ENCODE data around the gene ATP10B. TPM values are rescaled to one million over a fixed set of nuclear protein-coding genes. Genes with fewer than 3 reads are reported as not detected.

Gene ATP10B
- polyA plus RNA-seq, 1 donor from 2014 or later, result 1.9 TPM

GRCh38 chr5:160547872-160548271 is 304.1 kb downstream of the ATP10B start:
- no peaks in the 10 kb centered on the region for H3K9me3 ChIP-seq (ENCODE audit: low read length)
- H2AFZ ChIP-seq (ENCODE audit: low read depth, low read length), result no peak overlapping the region
- H3K27ac ChIP-seq (ENCODE audit: low read length), result no peak overlapping the region
- H3K36me3 ChIP-seq (ENCODE audit: insufficient read depth, low read length), result no peaks in the 10 kb centered on the region
- no peaks in the 10 kb centered on the region for H3F3A ChIP-seq (ENCODE audit: insufficient read depth, low read length, poor library complexity, severe bottlenecking)
- no peak overlapping the region for H3K9ac ChIP-seq (ENCODE audit: low read length)
- no peaks in the 10 kb centered on the region for H3K79me2 ChIP-seq (replicated peaks; ENCODE audit: insufficient read depth, low read length)
- no peak overlapping the region for H3K4me2 ChIP-seq (ENCODE audit: low read length)
- no peak overlapping the region for H3K4me3 ChIP-seq (ENCODE audit: low read length)
- H4K20me1 ChIP-seq (ENCODE audit: insufficient read depth), result no peaks in the 10 kb centered on the region
- no peaks in the 10 kb centered on the region for H3K27me3 ChIP-seq (ENCODE audit: insufficient read depth, low read depth, low read length)
- TF ChIP-seq RAD21 (conservative IDR thresholded peaks at IDR 0.05) (no peak), EP300 (conservative IDR thresholded peaks at IDR 0.05; ENCODE audit: poor library complexity, severe bottlenecking) (no peak), CTCF (IDR thresholded peaks at IDR 0.05; ENCODE audit: poor library complexity, severe bottlenecking) (no peak), TAF1 (IDR thresholded peaks at IDR 0.05; ENCODE audit: low read depth) (no peak), MXI1 (conservative IDR thresholded peaks at IDR 0.05; ENCODE audit: poor library complexity, severe bottlenecking) (no peak), POLR2AphosphoS5 (IDR thresholded peaks at IDR 0.05) (no peak), EZH2 (IDR thresholded peaks at IDR 0.05; ENCODE audit: borderline replicate concordance, insufficient read depth, low read length, poor library complexity, severe bottlenecking) (no peak), SMC3 (conservative IDR thresholded peaks at IDR 0.05; ENCODE audit: poor library complexity) (no peak)
- no peaks in the 10 kb centered on the region for H3K9me2 ChIP-seq (ENCODE audit: insufficient read depth, low read length)

GRCh38 chr5:160547061-160547460 is 304.9 kb downstream of the ATP10B start:
- no peak overlapping the region for H3K4me3 ChIP-seq (ENCODE audit: low read length)
- no peak overlapping the region for H3K27ac ChIP-seq (ENCODE audit: low read length)
- no peaks in the 10 kb centered on the region for H3K9me2 ChIP-seq (ENCODE audit: insufficient read depth, low read length)
- no peak overlapping the region for H3K9ac ChIP-seq (ENCODE audit: low read length)
- no peaks in the 10 kb centered on the region for H3K79me2 ChIP-seq (replicated peaks; ENCODE audit: insufficient read depth, low read length)
- no peaks in the 10 kb centered on the region for H4K20me1 ChIP-seq (ENCODE audit: insufficient read depth)
- TF ChIP-seq MXI1 (conservative IDR thresholded peaks at IDR 0.05; ENCODE audit: poor library complexity, severe bottlenecking) (no peak), TAF1 (IDR thresholded peaks at IDR 0.05; ENCODE audit: low read depth) (no peak)
- H2AFZ ChIP-seq (ENCODE audit: low read depth, low read length), result no peak overlapping the region
- no peaks in the 10 kb centered on the region for H3F3A ChIP-seq (ENCODE audit: insufficient read depth, low read length, poor library complexity, severe bottlenecking)
- H3K27me3 ChIP-seq (ENCODE audit: insufficient read depth, low read depth, low read length), result no peaks in the 10 kb centered on the region
- H3K4me2 ChIP-seq (ENCODE audit: low read length), result no peak overlapping the region
- no peaks in the 10 kb centered on the region for H3K36me3 ChIP-seq (ENCODE audit: insufficient read depth, low read length)
- no peaks in the 10 kb centered on the region for H3K9me3 ChIP-seq (ENCODE audit: low read length)

GRCh38 chr5:160545832-160546231 is 306.2 kb downstream of the ATP10B start:
- Histone ChIP-seq H3K9me2 (ENCODE audit: insufficient read depth, low read length) (no peaks in the 10 kb centered on the region), H4K20me1 (ENCODE audit: insufficient read depth) (no peaks in the 10 kb centered on the region), H3K27me3 (ENCODE audit: insufficient read depth, low read depth, low read length) (no peaks in the 10 kb centered on the region), H3K9me3 (ENCODE audit: low read length) (no peaks in the 10 kb centered on the region), H3K27ac (ENCODE audit: low read length) (no peak overlapping the region), H3K9ac (ENCODE audit: low read length) (no peak overlapping the region), H3F3A (ENCODE audit: insufficient read depth, low read length, poor library complexity, severe bottlenecking) (no peaks in the 10 kb centered on the region), H2AFZ (ENCODE audit: low read depth, low read length) (no peak overlapping the region), H3K79me2 (replicated peaks; ENCODE audit: insufficient read depth, low read length) (no peaks in the 10 kb centered on the region), H3K4me2 (ENCODE audit: low read length) (no peak overlapping the region), H3K36me3 (ENCODE audit: insufficient read depth, low read length) (no peaks in the 10 kb centered on the region), H3K4me3 (ENCODE audit: low read length) (no peak overlapping the region)
- no peak for TF ChIP-seq POLR2AphosphoS5 (IDR thresholded peaks at IDR 0.05)

GRCh38 chr5:160543395-160543794 is 308.6 kb downstream of the ATP10B start:
- H3F3A ChIP-seq (ENCODE audit: insufficient read depth, low read length, poor library complexity, severe bottlenecking), result no peaks in the 10 kb centered on the region
- H3K4me3 ChIP-seq (ENCODE audit: low read length), result no peak overlapping the region
- no peak overlapping the region for H3K9ac ChIP-seq (ENCODE audit: low read length)
- H2AFZ ChIP-seq (ENCODE audit: low read depth, low read length), result no peak overlapping the region
- no peaks in the 10 kb centered on the region for H3K36me3 ChIP-seq (ENCODE audit: insufficient read depth, low read length)
- TF ChIP-seq SMC3 (conservative IDR thresholded peaks at IDR 0.05; ENCODE audit: poor library complexity) (no peak), TAF1 (IDR thresholded peaks at IDR 0.05; ENCODE audit: low read depth) (no peak), CTCF (IDR thresholded peaks at IDR 0.05; ENCODE audit: poor library complexity, severe bottlenecking) (no peak), RAD21 (conservative IDR thresholded peaks at IDR 0.05) (no peak), EP300 (conservative IDR thresholded peaks at IDR 0.05; ENCODE audit: poor library complexity, severe bottlenecking) (no peak), MXI1 (conservative IDR thresholded peaks at IDR 0.05; ENCODE audit: poor library complexity, severe bottlenecking) (no peak), REST (IDR thresholded peaks at IDR 0.05; ENCODE audit: borderline replicate concordance) (no peak), EZH2 (IDR thresholded peaks at IDR 0.05; ENCODE audit: borderline replicate concordance, insufficient read depth, low read length, poor library complexity, severe bottlenecking) (no peak)
- H3K27me3 ChIP-seq (ENCODE audit: insufficient read depth, low read depth, low read length), result no peaks in the 10 kb centered on the region
- H3K4me2 ChIP-seq (ENCODE audit: low read length), result no peak overlapping the region
- H3K27ac ChIP-seq (ENCODE audit: low read length), result no peak overlapping the region
- H3K79me2 ChIP-seq (replicated peaks; ENCODE audit: insufficient read depth, low read length), result no peaks in the 10 kb centered on the region
- H3K9me3 ChIP-seq (ENCODE audit: low read length), result no peaks in the 10 kb centered on the region
- H4K20me1 ChIP-seq (ENCODE audit: insufficient read depth), result no peaks in the 10 kb centered on the region
- no peaks in the 10 kb centered on the region for H3K9me2 ChIP-seq (ENCODE audit: insufficient read depth, low read length)

Measured in neural cell (in vitro differentiated cells).